SJCRH30 (cell line): Measurements from ENCODE around the gene GPR89A. TPM values are rescaled to one million over a fixed set of nuclear protein-coding genes. Genes with fewer than 3 reads are reported as not detected.
A peak's percentile ranks its signal among the peaks of the same experiment; 100 is the strongest.
"Not testable (repeated sequence)": the region's sequence is repeated elsewhere in the genome, so short reads cannot be mapped to it uniquely, and the experiment has no call there.

Experiments used
- DNase-seq, 2 experiments: peaks; one replicate each; pipeline ENCODE4 v3.0.0-alpha.2; 2015 to 2020
- H3K27ac ChIP-seq: fragments of 250-450 bp; sonication (Bioruptor Pico); 2 replicates; pipeline ENCODE4 v1.5.1; 2020; ENCODE audit warnings: mild to moderate bottlenecking, moderate library complexity
- H3K27me3 ChIP-seq: fragments of 250-450 bp; sonication (Bioruptor Pico); 2 replicates; pipeline ENCODE4 v1.5.1; 2020; ENCODE audit warnings: mild to moderate bottlenecking, moderate library complexity
- H3K36me3 ChIP-seq: fragments of 250-450 bp; sonication (Bioruptor Pico); 2 replicates; pipeline ENCODE4 v1.5.1; 2020; ENCODE audit warnings: mild to moderate bottlenecking, moderate library complexity
- H3K4me1 ChIP-seq: fragments of 250-450 bp; sonication (Bioruptor Pico); 2 replicates; pipeline ENCODE4 v1.5.1; 2020; ENCODE audit warnings: mild to moderate bottlenecking, moderate library complexity
- H3K4me3 ChIP-seq: fragments of 250-450 bp; sonication (Bioruptor Pico); 2 replicates; pipeline ENCODE4 v1.5.1; 2020; ENCODE audit warnings: mild to moderate bottlenecking, moderate library complexity
- H3K9me3 ChIP-seq: fragments of 250-450 bp; sonication (Bioruptor Pico); replicated peaks from 2 replicates; pipeline ENCODE4 v1.5.1; 2020; ENCODE audit warnings: mild to moderate bottlenecking, moderate library complexity
- total RNA-seq: library from RNA; depleted of rRNA; stranded (reverse); fragments of >200 nt; shearing (Covaris generic); gene quantifications from 2 replicates; pipeline ENCODE4 v1.2.3, GENCODE V29; 2014

GPR89A gene
- total RNA-seq, 1 experiment from 2014 or later = 32.3 TPM

- peaks cover 7% of the 10 kb centered on the region for H3K4me1 ChIP-seq
- no peaks in the 10 kb centered on the region for H3K9me3 ChIP-seq
- H3K4me3 ChIP-seq = no peak overlapping the region
- DNase-seq = no peak
- H3K27ac ChIP-seq = no peak overlapping the region
- H3K27me3 ChIP-seq = no peaks in the 10 kb centered on the region
- H3K36me3 ChIP-seq = no peaks in the 10 kb centered on the region
Measured at GRCh38 chr1:145701306-145701862, 93.6 kb downstream of the GPR89A start.

GRCh38 chr1:145702052-145702451 lies 94.3 kb downstream of the GPR89A start:
- H3K36me3 ChIP-seq = no peaks in the 10 kb centered on the region
- no peaks in the 10 kb centered on the region for H3K9me3 ChIP-seq
- no peak for DNase-seq
- H3K27ac ChIP-seq = no peak overlapping the region
- no peak overlapping the region for H3K4me3 ChIP-seq
- peaks cover under 1% of the 10 kb centered on the region; the same call in 1 of the 2 replicates for H3K4me1 ChIP-seq
- H3K27me3 ChIP-seq = no peaks in the 10 kb centered on the region

GRCh38 chr1:145702826-145703225 lies 95.0 kb downstream of the GPR89A start:
- peaks cover 8% of the 10 kb centered on the region; the same call in 1 of the 2 replicates for H3K4me1 ChIP-seq
- no peaks in the 10 kb centered on the region for H3K9me3 ChIP-seq
- H3K27ac ChIP-seq = no peak overlapping the region
- no peaks in the 10 kb centered on the region for H3K36me3 ChIP-seq
- no peaks in the 10 kb centered on the region for H3K27me3 ChIP-seq
- no peak overlapping the region for H3K4me3 ChIP-seq
- DNase-seq = no peak

GRCh38 chr1:145705622-145706021 lies 97.8 kb downstream of the GPR89A start:
- no peaks in the 10 kb centered on the region for H3K27me3 ChIP-seq
- H3K9me3 ChIP-seq = no peaks in the 10 kb centered on the region
- H3K36me3 ChIP-seq = no peaks in the 10 kb centered on the region
- no peak overlapping the region for H3K27ac ChIP-seq
- peaks cover 10% of the 10 kb centered on the region; the same call in 1 of the 2 replicates for H3K4me1 ChIP-seq
- no peak overlapping the region for H3K4me3 ChIP-seq
- DNase-seq = no peak

- Histone ChIP-seq H3K9me3 (no peaks in the 10 kb centered on the region), H3K4me3 (no peak overlapping the region), H3K27ac (no peak overlapping the region), H3K36me3 (no peaks in the 10 kb centered on the region), H3K4me1 (peaks cover 10% of the 10 kb centered on the region; the same call in 1 of the 2 replicates), H3K27me3 (no peaks in the 10 kb centered on the region)
- DNase-seq = no peak
Measured at GRCh38 chr1:145706086-145706664, 98.4 kb downstream of the GPR89A start.

- H3K27me3 ChIP-seq = no peaks in the 10 kb centered on the region
- peaks cover 10% of the 10 kb centered on the region; the same call in 1 of the 2 replicates for H3K4me1 ChIP-seq
- DNase-seq = peak in 1 of 2 experiments; percentile 17
- H3K36me3 ChIP-seq = no peaks in the 10 kb centered on the region
- no peak within 1 kb of the TSS for H3K4me3 ChIP-seq
- no peak within 1 kb of the TSS for H3K27ac ChIP-seq
- H3K9me3 ChIP-seq = no peaks in the 10 kb centered on the region
Measured at GRCh38 chr1:145707183-145707867, 99.5 kb downstream of the GPR89A start, which contains the start of gene PDZK1. Gene PDZK1, minus strand, starts transcription at chr1:145707368. Its CDS starts 19,347 bp downstream, at chr1:145688021.

- H3K36me3 ChIP-seq = no peaks in the 10 kb centered on the region
- H3K9me3 ChIP-seq = no peaks in the 10 kb centered on the region
- H3K27me3 ChIP-seq = no peaks in the 10 kb centered on the region
- peaks cover 10% of the 10 kb centered on the region; the same call in 1 of the 2 replicates for H3K4me1 ChIP-seq
- peak; percentile 36 to 55 for DNase-seq
- H3K4me3 ChIP-seq = no peak overlapping the region
- H3K27ac ChIP-seq = no peak overlapping the region
Measured at GRCh38 chr1:145708063-145708462, 100.3 kb downstream of the GPR89A start.

- no peak for DNase-seq
- no peak overlapping the region for H3K4me3 ChIP-seq
- no peaks in the 10 kb centered on the region for H3K9me3 ChIP-seq
- no peaks in the 10 kb centered on the region for H3K36me3 ChIP-seq
- no peak overlapping the region for H3K27ac ChIP-seq
- H3K4me1 ChIP-seq = peaks cover 10% of the 10 kb centered on the region; the same call in 1 of the 2 replicates
- H3K27me3 ChIP-seq = no peaks in the 10 kb centered on the region
Measured at GRCh38 chr1:145710291-145711027, 102.7 kb downstream of the GPR89A start.

GRCh38 chr1:145711213-145711651 lies 103.4 kb downstream of the GPR89A start:
- Histone ChIP-seq H3K4me1 (peaks cover 10% of the 10 kb centered on the region; the same call in 1 of the 2 replicates), H3K27ac (no peak overlapping the region), H3K9me3 (no peaks in the 10 kb centered on the region), H3K27me3 (no peaks in the 10 kb centered on the region), H3K4me3 (no peak overlapping the region), H3K36me3 (no peaks in the 10 kb centered on the region)
- DNase-seq = no peak

- DNase-seq = no peak
- no peaks in the 10 kb centered on the region for H3K36me3 ChIP-seq
Measured at GRCh38 chr1:145714524-145715111, 106.8 kb downstream of the GPR89A start.

GRCh38 chr1:145716641-145717345 lies 109.0 kb downstream of the GPR89A start:
- Histone ChIP-seq H3K4me1 (peaks cover 3% of the 10 kb centered on the region), H3K27ac (no peak overlapping the region)

More at GRCh38 chr1:145714524-145715111, 106.8 kb downstream of the GPR89A start:
- Histone ChIP-seq H3K27me3 (no peaks in the 10 kb centered on the region), H3K27ac (no peak overlapping the region), H3K4me3 (no peak overlapping the region), H3K9me3 (no peaks in the 10 kb centered on the region), H3K4me1 (no peaks in the 10 kb centered on the region)

GRCh38 chr1:145717833-145718232 lies 110.0 kb downstream of the GPR89A start:
- H3K4me1 ChIP-seq = peaks cover 7% of the 10 kb centered on the region
- H3K27ac ChIP-seq = no peak overlapping the region
- H3K9me3 ChIP-seq = no peaks in the 10 kb centered on the region
- no peaks in the 10 kb centered on the region for H3K36me3 ChIP-seq
- no peak for DNase-seq
- no peak overlapping the region for H3K4me3 ChIP-seq
- H3K27me3 ChIP-seq = no peaks in the 10 kb centered on the region

More at GRCh38 chr1:145716641-145717345, 109.0 kb downstream of the GPR89A start:
- no peaks in the 10 kb centered on the region for H3K36me3 ChIP-seq
- no peaks in the 10 kb centered on the region for H3K9me3 ChIP-seq
- H3K4me3 ChIP-seq = no peak overlapping the region
- DNase-seq = no peak
- H3K27me3 ChIP-seq = no peaks in the 10 kb centered on the region

GRCh38 chr1:145718465-145718864 lies 110.7 kb downstream of the GPR89A start:
- H3K4me3 ChIP-seq, H3K9me3 ChIP-seq, H3K4me1 ChIP-seq, H3K27ac ChIP-seq, H3K27me3 ChIP-seq, H3K36me3 ChIP-seq, DNase-seq: not testable (repeated sequence)
